ENCODE measurements around the gene OSBPL10.
"Not testable (repeated sequence)": the region's sequence is repeated elsewhere in the genome, so short reads cannot be mapped to it uniquely, and the experiment has no call there.

Gene OSBPL10

DNA sequence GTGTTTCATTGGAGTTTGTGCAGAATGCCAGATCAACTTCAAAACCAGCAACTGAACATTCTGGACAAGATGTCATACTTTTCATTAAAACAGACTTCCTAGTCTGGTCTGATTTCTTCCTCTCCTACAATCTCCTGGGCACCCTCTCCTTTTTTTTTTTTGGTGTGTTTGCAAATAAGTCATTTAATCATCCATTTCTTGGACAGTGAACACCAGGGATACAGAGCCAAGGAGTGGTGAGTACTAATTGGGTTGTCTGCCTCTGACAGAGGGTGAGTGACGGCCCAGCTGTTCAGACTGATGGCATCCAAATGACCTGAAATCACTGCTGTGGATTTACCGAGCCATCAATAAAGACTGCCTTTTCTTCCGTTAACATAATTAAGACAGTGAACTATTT is 290.3 kb downstream of the OSBPL10 start:
- TF ChIP-seq BACH2 (CRISPR knock-in tag; IDR thresholded peaks at IDR 0.05; ENCODE audit: borderline replicate concordance) (no peak), ZNF8 (CRISPR knock-in tag; IDR thresholded peaks at IDR 0.05) (no peak), ZC3H10 (CRISPR knock-in tag; IDR thresholded peaks at IDR 0.05) (no peak), CSDC2 (CRISPR knock-in tag; IDR thresholded peaks at IDR 0.05) (no peak), ZNF70 (CRISPR knock-in tag; IDR thresholded peaks at IDR 0.05) (no peak)
- TF ChIP-seq, protein P1, sequence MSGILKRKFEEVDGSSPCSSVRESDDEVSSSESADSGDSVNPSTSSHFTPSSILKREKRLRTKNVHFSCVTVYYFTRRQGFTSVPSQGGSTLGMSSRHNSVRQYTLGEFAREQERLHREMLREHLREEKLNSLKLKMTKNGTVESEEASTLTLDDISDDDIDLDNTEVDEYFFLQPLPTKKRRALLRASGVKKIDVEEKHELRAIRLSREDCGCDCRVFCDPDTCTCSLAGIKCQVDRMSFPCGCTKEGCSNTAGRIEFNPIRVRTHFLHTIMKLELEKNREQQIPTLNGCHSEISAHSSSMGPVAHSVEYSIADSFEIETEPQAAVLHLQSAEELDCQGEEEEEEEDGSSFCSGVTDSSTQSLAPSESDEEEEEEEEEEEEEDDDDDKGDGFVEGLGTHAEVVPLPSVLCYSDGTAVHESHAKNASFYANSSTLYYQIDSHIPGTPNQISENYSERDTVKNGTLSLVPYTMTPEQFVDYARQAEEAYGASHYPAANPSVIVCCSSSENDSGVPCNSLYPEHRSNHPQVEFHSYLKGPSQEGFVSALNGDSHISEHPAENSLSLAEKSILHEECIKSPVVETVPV (CRISPR knock-in tag; IDR thresholded peaks at IDR 0.05), result no peak
- TF ChIP-seq, protein P2, sequence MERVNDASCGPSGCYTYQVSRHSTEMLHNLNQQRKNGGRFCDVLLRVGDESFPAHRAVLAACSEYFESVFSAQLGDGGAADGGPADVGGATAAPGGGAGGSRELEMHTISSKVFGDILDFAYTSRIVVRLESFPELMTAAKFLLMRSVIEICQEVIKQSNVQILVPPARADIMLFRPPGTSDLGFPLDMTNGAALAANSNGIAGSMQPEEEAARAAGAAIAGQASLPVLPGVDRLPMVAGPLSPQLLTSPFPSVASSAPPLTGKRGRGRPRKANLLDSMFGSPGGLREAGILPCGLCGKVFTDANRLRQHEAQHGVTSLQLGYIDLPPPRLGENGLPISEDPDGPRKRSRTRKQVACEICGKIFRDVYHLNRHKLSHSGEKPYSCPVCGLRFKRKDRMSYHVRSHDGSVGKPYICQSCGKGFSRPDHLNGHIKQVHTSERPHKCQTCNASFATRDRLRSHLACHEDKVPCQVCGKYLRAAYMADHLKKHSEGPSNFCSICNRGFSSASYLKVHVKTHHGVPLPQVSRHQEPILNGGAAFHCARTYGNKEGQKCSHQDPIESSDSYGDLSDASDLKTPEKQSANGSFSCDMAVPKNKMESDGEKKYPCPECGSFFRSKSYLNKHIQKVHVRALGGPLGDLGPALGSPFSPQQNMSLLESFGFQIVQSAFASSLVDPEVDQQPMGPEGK (CRISPR knock-in tag; IDR thresholded peaks at IDR 0.05; ENCODE audit: borderline replicate concordance), result no peak
- TF ChIP-seq, protein P3, sequence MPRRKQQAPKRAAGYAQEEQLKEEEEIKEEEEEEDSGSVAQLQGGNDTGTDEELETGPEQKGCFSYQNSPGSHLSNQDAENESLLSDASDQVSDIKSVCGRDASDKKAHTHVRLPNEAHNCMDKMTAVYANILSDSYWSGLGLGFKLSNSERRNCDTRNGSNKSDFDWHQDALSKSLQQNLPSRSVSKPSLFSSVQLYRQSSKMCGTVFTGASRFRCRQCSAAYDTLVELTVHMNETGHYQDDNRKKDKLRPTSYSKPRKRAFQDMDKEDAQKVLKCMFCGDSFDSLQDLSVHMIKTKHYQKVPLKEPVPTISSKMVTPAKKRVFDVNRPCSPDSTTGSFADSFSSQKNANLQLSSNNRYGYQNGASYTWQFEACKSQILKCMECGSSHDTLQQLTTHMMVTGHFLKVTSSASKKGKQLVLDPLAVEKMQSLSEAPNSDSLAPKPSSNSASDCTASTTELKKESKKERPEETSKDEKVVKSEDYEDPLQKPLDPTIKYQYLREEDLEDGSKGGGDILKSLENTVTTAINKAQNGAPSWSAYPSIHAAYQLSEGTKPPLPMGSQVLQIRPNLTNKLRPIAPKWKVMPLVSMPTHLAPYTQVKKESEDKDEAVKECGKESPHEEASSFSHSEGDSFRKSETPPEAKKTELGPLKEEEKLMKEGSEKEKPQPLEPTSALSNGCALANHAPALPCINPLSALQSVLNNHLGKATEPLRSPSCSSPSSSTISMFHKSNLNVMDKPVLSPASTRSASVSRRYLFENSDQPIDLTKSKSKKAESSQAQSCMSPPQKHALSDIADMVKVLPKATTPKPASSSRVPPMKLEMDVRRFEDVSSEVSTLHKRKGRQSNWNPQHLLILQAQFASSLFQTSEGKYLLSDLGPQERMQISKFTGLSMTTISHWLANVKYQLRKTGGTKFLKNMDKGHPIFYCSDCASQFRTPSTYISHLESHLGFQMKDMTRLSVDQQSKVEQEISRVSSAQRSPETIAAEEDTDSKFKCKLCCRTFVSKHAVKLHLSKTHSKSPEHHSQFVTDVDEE (CRISPR knock-in tag; IDR thresholded peaks at IDR 0.05), result no peak
- TF ChIP-seq, protein P4, sequence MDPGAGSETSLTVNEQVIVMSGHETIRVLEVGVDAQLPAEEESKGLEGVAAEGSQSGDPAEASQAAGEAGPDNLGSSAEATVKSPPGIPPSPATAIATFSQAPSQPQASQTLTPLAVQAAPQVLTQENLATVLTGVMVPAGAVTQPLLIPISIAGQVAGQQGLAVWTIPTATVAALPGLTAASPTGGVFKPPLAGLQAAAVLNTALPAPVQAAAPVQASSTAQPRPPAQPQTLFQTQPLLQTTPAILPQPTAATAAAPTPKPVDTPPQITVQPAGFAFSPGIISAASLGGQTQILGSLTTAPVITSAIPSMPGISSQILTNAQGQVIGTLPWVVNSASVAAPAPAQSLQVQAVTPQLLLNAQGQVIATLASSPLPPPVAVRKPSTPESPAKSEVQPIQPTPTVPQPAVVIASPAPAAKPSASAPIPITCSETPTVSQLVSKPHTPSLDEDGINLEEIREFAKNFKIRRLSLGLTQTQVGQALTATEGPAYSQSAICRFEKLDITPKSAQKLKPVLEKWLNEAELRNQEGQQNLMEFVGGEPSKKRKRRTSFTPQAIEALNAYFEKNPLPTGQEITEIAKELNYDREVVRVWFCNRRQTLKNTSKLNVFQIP (CRISPR knock-in tag; IDR thresholded peaks at IDR 0.05; ENCODE audit: borderline replicate concordance, low read depth), result no peak
- TF ChIP-seq, protein P5, sequence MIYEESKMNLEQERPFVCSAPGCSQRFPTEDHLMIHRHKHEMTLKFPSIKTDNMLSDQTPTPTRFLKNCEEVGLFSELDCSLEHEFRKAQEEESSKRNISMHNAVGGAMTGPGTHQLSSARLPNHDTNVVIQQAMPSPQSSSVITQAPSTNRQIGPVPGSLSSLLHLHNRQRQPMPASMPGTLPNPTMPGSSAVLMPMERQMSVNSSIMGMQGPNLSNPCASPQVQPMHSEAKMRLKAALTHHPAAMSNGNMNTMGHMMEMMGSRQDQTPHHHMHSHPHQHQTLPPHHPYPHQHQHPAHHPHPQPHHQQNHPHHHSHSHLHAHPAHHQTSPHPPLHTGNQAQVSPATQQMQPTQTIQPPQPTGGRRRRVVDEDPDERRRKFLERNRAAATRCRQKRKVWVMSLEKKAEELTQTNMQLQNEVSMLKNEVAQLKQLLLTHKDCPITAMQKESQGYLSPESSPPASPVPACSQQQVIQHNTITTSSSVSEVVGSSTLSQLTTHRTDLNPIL (CRISPR knock-in tag; IDR thresholded peaks at IDR 0.05; ENCODE audit: low read depth), result no peak
- ATAC-seq, result no peak

DNA sequence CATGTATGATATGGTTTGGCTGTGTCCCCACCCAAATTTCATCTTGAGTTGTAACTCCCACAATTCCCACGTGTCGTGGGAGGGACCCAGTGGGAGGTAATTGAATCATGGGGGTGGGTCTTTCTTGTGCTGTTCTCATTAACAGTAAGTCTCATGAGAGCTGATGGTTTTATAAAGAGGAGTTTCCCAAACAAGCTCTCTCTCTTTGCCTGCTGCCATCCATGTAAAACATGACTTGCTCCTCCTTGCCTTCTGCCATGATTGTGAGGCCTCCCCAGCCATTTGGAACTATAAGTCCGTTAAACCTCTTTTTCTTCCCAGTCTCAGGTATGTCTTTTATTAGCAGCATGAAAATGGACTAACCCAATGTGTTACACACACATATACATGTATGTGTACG is 291.5 kb downstream of the OSBPL10 start:
- not testable (repeated sequence) for ATAC-seq

DNA sequence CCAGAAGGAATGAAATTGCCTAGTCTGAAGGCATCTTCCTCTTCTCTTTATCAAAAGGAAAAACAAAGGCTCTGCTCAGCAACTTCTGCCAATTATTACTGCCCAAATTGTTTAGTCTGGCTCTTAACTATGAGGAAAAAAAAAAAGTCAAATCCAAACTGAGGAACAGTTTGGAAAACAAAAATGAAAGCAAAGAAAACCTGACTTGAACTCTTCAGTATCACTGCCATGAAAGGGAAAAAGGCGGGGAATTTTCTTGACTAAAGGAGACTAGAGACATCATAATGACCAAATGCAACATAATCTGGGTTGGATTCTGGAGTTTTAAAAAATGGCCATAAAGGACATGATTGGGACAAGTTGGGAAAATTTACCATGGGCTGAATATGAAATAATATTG is 292.1 kb downstream of the OSBPL10 start:
- ATAC-seq, result no peak
- no peak for TF ChIP-seq OSR1 (CRISPR knock-in tag; IDR thresholded peaks at IDR 0.05)
- TF ChIP-seq, protein P4 (CRISPR knock-in tag; IDR thresholded peaks at IDR 0.05; ENCODE audit: borderline replicate concordance, low read depth), result no peak
- no peak for TF ChIP-seq BACH2 (CRISPR knock-in tag; IDR thresholded peaks at IDR 0.05; ENCODE audit: borderline replicate concordance)
- TF ChIP-seq, protein P3 (CRISPR knock-in tag; IDR thresholded peaks at IDR 0.05), result no peak
- no peak for TF ChIP-seq ARNTL (CRISPR knock-in tag; IDR thresholded peaks at IDR 0.05; ENCODE audit: borderline replicate concordance, low read depth)
- TF ChIP-seq, protein P5 (CRISPR knock-in tag; IDR thresholded peaks at IDR 0.05; ENCODE audit: low read depth), result no peak
- no peak for TF ChIP-seq ZNF8 (CRISPR knock-in tag; IDR thresholded peaks at IDR 0.05)
- no peak for TF ChIP-seq CSDC2 (CRISPR knock-in tag; IDR thresholded peaks at IDR 0.05)
- TF ChIP-seq, protein P2 (CRISPR knock-in tag; IDR thresholded peaks at IDR 0.05; ENCODE audit: borderline replicate concordance), result no peak
- TF ChIP-seq ESRRG (CRISPR knock-in tag; IDR thresholded peaks at IDR 0.05), result no peak
- TF ChIP-seq TCF4 (CRISPR knock-in tag; IDR thresholded peaks at IDR 0.05; ENCODE audit: borderline replicate concordance), result no peak
- TF ChIP-seq, protein P1 (CRISPR knock-in tag; IDR thresholded peaks at IDR 0.05), result no peak
- no peak for TF ChIP-seq ZNF565 (CRISPR knock-in tag; conservative IDR thresholded peaks at IDR 0.05; ENCODE audit: low read depth)
- no peak for TF ChIP-seq PPARA (CRISPR knock-in tag; IDR thresholded peaks at IDR 0.05; ENCODE audit: borderline replicate concordance)

Measured in SK-N-SH treated with all-trans-retinoic acid at 6 μM for 48 hours (cell line).